ENCODE results near the gene BABAM2. TPM values are rescaled to one million over a fixed set of nuclear protein-coding genes. Genes with fewer than 3 reads are reported as not detected.

BABAM2 gene
- total and polyA plus RNA-seq, 2 donors, result 17.4 to 34.8 TPM

GRCh38 chr2:27956888-27957287, 66.4 kb downstream of the BABAM2 start:
- H3K4me3 ChIP-seq (ENCODE audit: low read length in 2 of 2), result no peak overlapping the region
- no peaks in the 10 kb centered on the region for H3K9me3 ChIP-seq (ENCODE audit: control insufficient read depth in 2 of 2, insufficient read depth in 1 of 2, low read length in 1 of 2)
- no peaks in the 10 kb centered on the region for H3K27me3 ChIP-seq (ENCODE audit: control insufficient read depth in 2 of 2, insufficient read depth in 1 of 2, low read length in 1 of 2)
- H3K4me1 ChIP-seq (ENCODE audit: control insufficient read depth in 2 of 2, insufficient read depth in 2 of 2, low read length in 2 of 2), result peaks cover 10 to 17% of the 10 kb centered on the region in 2 donors
- no peak for DNase-seq (ENCODE audit: low read depth in 6 of 9, low spot score in 9 of 9)
- H3K27ac ChIP-seq (ENCODE audit: low read depth in 1 of 2, low read length in 1 of 2), result no peak overlapping the region
- WGBS, result 98% methylated on average over 2 of the region's 2 CpGs
- no peaks in the 10 kb centered on the region for H3K36me3 ChIP-seq (ENCODE audit: control insufficient read depth in 2 of 2, insufficient read depth in 2 of 2, low read length in 1 of 2)

DNA sequence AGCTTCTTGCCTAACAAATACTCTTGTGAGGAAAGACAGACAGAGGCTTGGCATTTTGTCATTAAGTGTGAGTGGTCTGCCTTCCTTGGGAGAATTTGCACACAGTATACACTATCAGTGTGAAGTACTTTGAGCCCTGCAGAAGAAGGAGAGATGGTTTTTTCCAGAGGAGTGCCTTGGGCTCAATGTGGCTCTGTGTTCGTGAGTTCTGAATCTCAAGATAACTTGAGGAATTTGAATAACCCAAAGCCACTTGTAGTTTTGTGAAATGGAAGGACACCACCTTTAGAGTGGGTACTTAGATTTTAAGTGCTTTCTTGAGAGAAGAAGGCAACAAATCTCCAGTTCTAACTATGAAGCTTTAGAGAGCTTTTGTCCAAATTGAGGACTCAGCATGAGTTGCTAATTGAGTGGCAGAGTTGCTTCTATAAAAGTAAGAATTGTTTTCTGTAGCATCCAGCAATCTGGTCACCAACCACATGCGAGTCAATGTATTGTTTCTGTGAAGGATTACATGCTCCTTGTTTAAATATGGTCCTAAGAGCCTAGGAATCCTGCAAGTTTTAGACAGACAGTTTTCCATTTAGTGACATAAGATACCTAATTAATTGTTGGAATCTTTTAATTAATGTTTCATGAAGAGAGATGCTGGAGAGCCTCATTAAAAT, 68.3 kb downstream of the BABAM2 start:
- no peaks in the 10 kb centered on the region for H3K9me3 ChIP-seq (ENCODE audit: control insufficient read depth in 2 of 2, insufficient read depth in 1 of 2, low read length in 1 of 2)
- no peaks in the 10 kb centered on the region for H3K27me3 ChIP-seq (ENCODE audit: control insufficient read depth in 2 of 2, insufficient read depth in 1 of 2, low read length in 1 of 2)
- WGBS, result 96% methylated on average over 2 of the region's 2 CpGs
- no peak overlapping the region for H3K4me3 ChIP-seq (ENCODE audit: low read length in 2 of 2)
- H3K4me1 ChIP-seq (ENCODE audit: control insufficient read depth in 2 of 2, insufficient read depth in 2 of 2, low read length in 2 of 2), result peaks cover 10 to 17% of the 10 kb centered on the region in 2 donors
- H3K36me3 ChIP-seq (ENCODE audit: control insufficient read depth in 2 of 2, insufficient read depth in 2 of 2, low read length in 1 of 2), result no peaks in the 10 kb centered on the region
- no peak for DNase-seq (ENCODE audit: low read depth in 6 of 9, low spot score in 9 of 9)
- H3K27ac ChIP-seq (ENCODE audit: low read depth in 1 of 2, low read length in 1 of 2), result no peak overlapping the region

- Histone ChIP-seq H3K36me3 (ENCODE audit: control insufficient read depth in 2 of 2, insufficient read depth in 2 of 2, low read length in 1 of 2) (no peaks in the 10 kb centered on the region), H3K4me1 (ENCODE audit: control insufficient read depth in 2 of 2, insufficient read depth in 2 of 2, low read length in 2 of 2) (peaks cover 10 to 17% of the 10 kb centered on the region in 2 donors), H3K9me3 (ENCODE audit: control insufficient read depth in 2 of 2, insufficient read depth in 1 of 2, low read length in 1 of 2) (no peaks in the 10 kb centered on the region), H3K27me3 (ENCODE audit: control insufficient read depth in 2 of 2, insufficient read depth in 1 of 2, low read length in 1 of 2) (no peaks in the 10 kb centered on the region), H3K4me3 (ENCODE audit: low read length in 2 of 2) (no peak overlapping the region), H3K27ac (ENCODE audit: low read depth in 1 of 2, low read length in 1 of 2) (no peak overlapping the region)
- WGBS, result 63% methylated on average over 4 of the region's 4 CpGs
- no peak for DNase-seq (ENCODE audit: low read depth in 6 of 9, low spot score in 9 of 9)
These were observed 69.0 kb downstream of the BABAM2 start for GRCh38 chr2:27959496-27959895.

GRCh38 chr2:27960237-27960912, 69.8 kb downstream of the BABAM2 start:
- DNase-seq (ENCODE audit: low read depth in 6 of 9, low spot score in 9 of 9), result peak in 3 of 9 donors; percentile 18 to 66 (median 24)
- 35% methylated on average over 4 of the region's 4 CpGs for WGBS
- no peak overlapping the region for H3K4me3 ChIP-seq (ENCODE audit: low read length in 2 of 2)
- H3K27me3 ChIP-seq (ENCODE audit: control insufficient read depth in 2 of 2, insufficient read depth in 1 of 2, low read length in 1 of 2), result no peaks in the 10 kb centered on the region
- H3K9me3 ChIP-seq (ENCODE audit: control insufficient read depth in 2 of 2, insufficient read depth in 1 of 2, low read length in 1 of 2), result no peaks in the 10 kb centered on the region
- peak overlapping the region; percentile 15 to 48 for H3K27ac ChIP-seq (ENCODE audit: low read depth in 1 of 2, low read length in 1 of 2)
- peaks cover 3 to 9% of the 10 kb centered on the region in 2 donors for H3K4me1 ChIP-seq (ENCODE audit: control insufficient read depth in 2 of 2, insufficient read depth in 2 of 2, low read length in 2 of 2)
- no peaks in the 10 kb centered on the region for H3K36me3 ChIP-seq (ENCODE audit: control insufficient read depth in 2 of 2, insufficient read depth in 2 of 2, low read length in 1 of 2)

GRCh38 chr2:27962006-27962405, 71.5 kb downstream of the BABAM2 start:
- Histone ChIP-seq H3K4me1 (ENCODE audit: control insufficient read depth in 2 of 2, insufficient read depth in 2 of 2, low read length in 2 of 2) (peaks cover 2 to 15% of the 10 kb centered on the region in 2 donors), H3K36me3 (ENCODE audit: control insufficient read depth in 2 of 2, insufficient read depth in 2 of 2, low read length in 1 of 2) (no peaks in the 10 kb centered on the region), H3K9me3 (ENCODE audit: control insufficient read depth in 2 of 2, insufficient read depth in 1 of 2, low read length in 1 of 2) (no peaks in the 10 kb centered on the region), H3K27me3 (ENCODE audit: control insufficient read depth in 2 of 2, insufficient read depth in 1 of 2, low read length in 1 of 2) (no peaks in the 10 kb centered on the region), H3K4me3 (ENCODE audit: low read length in 2 of 2) (no peak overlapping the region), H3K27ac (ENCODE audit: low read depth in 1 of 2, low read length in 1 of 2) (no peak overlapping the region)
- 96% methylated on average over 2 of the region's 2 CpGs for WGBS
- no peak for DNase-seq (ENCODE audit: low read depth in 6 of 9, low spot score in 9 of 9)

GRCh38 chr2:27963472-27963871, 72.9 kb downstream of the BABAM2 start:
- Histone ChIP-seq H3K27me3 (ENCODE audit: control insufficient read depth in 2 of 2, insufficient read depth in 1 of 2, low read length in 1 of 2) (no peaks in the 10 kb centered on the region), H3K36me3 (ENCODE audit: control insufficient read depth in 2 of 2, insufficient read depth in 2 of 2, low read length in 1 of 2) (no peaks in the 10 kb centered on the region), H3K27ac (ENCODE audit: low read depth in 1 of 2, low read length in 1 of 2) (no peak overlapping the region), H3K9me3 (ENCODE audit: control insufficient read depth in 2 of 2, insufficient read depth in 1 of 2, low read length in 1 of 2) (peaks cover 0 to 6% of the 10 kb centered on the region in 2 donors), H3K4me1 (ENCODE audit: control insufficient read depth in 2 of 2, insufficient read depth in 2 of 2, low read length in 2 of 2) (peaks cover 2 to 15% of the 10 kb centered on the region in 2 donors), H3K4me3 (ENCODE audit: low read length in 2 of 2) (no peak overlapping the region)
- 97% methylated on average over 1 of the region's 1 CpG for WGBS
- DNase-seq (ENCODE audit: low read depth in 6 of 9, low spot score in 9 of 9), result no peak

DNA sequence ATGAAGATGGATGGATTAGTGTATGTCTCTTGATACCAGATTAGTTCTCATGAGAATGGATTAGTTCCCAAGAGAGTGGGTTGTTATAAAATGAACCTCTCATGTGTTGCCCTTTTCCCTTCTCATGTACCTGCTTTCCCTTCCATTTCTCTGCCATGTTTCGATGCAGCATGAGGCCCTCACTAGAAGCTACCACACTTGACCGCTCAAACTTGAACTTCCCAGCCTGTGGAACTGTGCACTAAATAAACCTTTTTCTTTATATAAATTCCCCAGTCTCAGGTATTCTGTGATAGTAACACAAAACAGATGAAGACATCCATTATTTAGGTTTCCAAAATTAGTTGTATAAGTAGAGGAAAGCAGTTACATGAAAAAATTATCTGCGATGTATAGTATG, 73.5 kb downstream of the BABAM2 start:
- Histone ChIP-seq H3K27ac (ENCODE audit: low read depth in 1 of 2, low read length in 1 of 2) (no peak overlapping the region), H3K9me3 (ENCODE audit: control insufficient read depth in 2 of 2, insufficient read depth in 1 of 2, low read length in 1 of 2) (peaks cover 0 to 11% of the 10 kb centered on the region in 2 donors), H3K27me3 (ENCODE audit: control insufficient read depth in 2 of 2, insufficient read depth in 1 of 2, low read length in 1 of 2) (no peaks in the 10 kb centered on the region), H3K4me3 (ENCODE audit: low read length in 2 of 2) (no peak overlapping the region), H3K36me3 (ENCODE audit: control insufficient read depth in 2 of 2, insufficient read depth in 2 of 2, low read length in 1 of 2) (no peaks in the 10 kb centered on the region), H3K4me1 (ENCODE audit: control insufficient read depth in 2 of 2, insufficient read depth in 2 of 2, low read length in 2 of 2) (peaks cover 2 to 15% of the 10 kb centered on the region in 2 donors)
- WGBS, result 98% methylated on average over 3 of the region's 3 CpGs
- DNase-seq (ENCODE audit: low read depth in 6 of 9, low spot score in 9 of 9), result no peak

- H3K36me3 ChIP-seq (ENCODE audit: control insufficient read depth in 2 of 2, insufficient read depth in 2 of 2, low read length in 1 of 2), result no peaks in the 10 kb centered on the region
- peak in 5 of 9 donors; percentile 23 to 80 (median 36) for DNase-seq (ENCODE audit: low read depth in 6 of 9, low spot score in 9 of 9)
- 45% methylated on average over 2 of the region's 2 CpGs for WGBS
- no peaks in the 10 kb centered on the region for H3K27me3 ChIP-seq (ENCODE audit: control insufficient read depth in 2 of 2, insufficient read depth in 1 of 2, low read length in 1 of 2)
- peaks cover 0 to 16% of the 10 kb centered on the region in 2 donors for H3K9me3 ChIP-seq (ENCODE audit: control insufficient read depth in 2 of 2, insufficient read depth in 1 of 2, low read length in 1 of 2)
- H3K27ac ChIP-seq (ENCODE audit: low read depth in 1 of 2, low read length in 1 of 2), result peak overlapping the region in 1 of 2 donors; percentile 30
- peaks cover 0 to 6% of the 10 kb centered on the region in 2 donors for H3K4me1 ChIP-seq (ENCODE audit: control insufficient read depth in 2 of 2, insufficient read depth in 2 of 2, low read length in 2 of 2)
- no peak overlapping the region for H3K4me3 ChIP-seq (ENCODE audit: low read length in 2 of 2)
These were observed 75.3 kb downstream of the BABAM2 start for GRCh38 chr2:27965841-27966240.

DNA sequence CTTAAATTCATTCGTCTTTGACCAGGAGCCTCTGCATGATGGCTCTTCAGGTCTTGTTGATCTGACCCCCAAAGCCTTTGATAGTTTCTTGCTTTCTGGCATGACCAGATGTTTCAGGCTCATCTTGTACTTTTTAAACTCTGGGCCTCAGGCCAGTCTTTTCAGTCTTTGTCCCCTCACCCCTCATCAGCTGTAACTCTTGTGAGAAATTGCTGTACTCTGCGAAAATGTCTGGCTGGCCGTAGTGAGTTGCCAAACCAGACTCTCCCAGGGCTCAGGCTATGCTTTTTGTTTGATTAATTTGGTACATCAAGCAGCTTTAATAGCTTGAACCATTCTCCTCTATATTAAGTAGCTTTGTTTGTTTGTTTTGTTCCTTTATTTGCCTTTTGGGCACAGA, 75.9 kb downstream of the BABAM2 start:
- Histone ChIP-seq H3K4me1 (ENCODE audit: control insufficient read depth in 2 of 2, insufficient read depth in 2 of 2, low read length in 2 of 2) (peaks cover 0 to 6% of the 10 kb centered on the region in 2 donors), H3K36me3 (ENCODE audit: control insufficient read depth in 2 of 2, insufficient read depth in 2 of 2, low read length in 1 of 2) (no peaks in the 10 kb centered on the region), H3K27ac (ENCODE audit: low read depth in 1 of 2, low read length in 1 of 2) (peak overlapping the region; percentile 16 to 73), H3K4me3 (ENCODE audit: low read length in 2 of 2) (no peak overlapping the region), H3K27me3 (ENCODE audit: control insufficient read depth in 2 of 2, insufficient read depth in 1 of 2, low read length in 1 of 2) (no peaks in the 10 kb centered on the region), H3K9me3 (ENCODE audit: control insufficient read depth in 2 of 2, insufficient read depth in 1 of 2, low read length in 1 of 2) (peaks cover 0 to 16% of the 10 kb centered on the region in 2 donors)
- DNase-seq (ENCODE audit: low read depth in 6 of 9, low spot score in 9 of 9), result no peak
- WGBS, result 94% methylated on average over 3 of the region's 3 CpGs
